ENCODE results near the gene SACM1L.

SACM1L gene

GRCh38 chr3:45790596-45790995 lies 101.4 kb downstream of the SACM1L start:
- no peaks in the 10 kb centered on the region for H3K9me3 ChIP-seq
- no peaks in the 10 kb centered on the region for H3K4me1 ChIP-seq
- no peak for DNase-seq
- no peaks in the 10 kb centered on the region for H3K36me3 ChIP-seq
- no peak for TF ChIP-seq CTCF (IDR thresholded peaks at IDR 0.05; ENCODE audit: low read depth, low read length)
- H3K27me3 ChIP-seq: peaks cover 6% of the 10 kb centered on the region; the same call in 1 of the 2 replicates
- H3K4me3 ChIP-seq (ENCODE audit: low read depth, low read length): no peak overlapping the region

GRCh38 chr3:45792036-45792435 lies 102.8 kb downstream of the SACM1L start:
- no peaks in the 10 kb centered on the region for H3K4me1 ChIP-seq
- H3K27me3 ChIP-seq: peaks cover 20% of the 10 kb centered on the region
- no peaks in the 10 kb centered on the region for H3K36me3 ChIP-seq
- no peak for TF ChIP-seq CTCF (IDR thresholded peaks at IDR 0.05; ENCODE audit: low read depth, low read length)
- H3K4me3 ChIP-seq (ENCODE audit: low read depth, low read length): no peak overlapping the region
- DNase-seq: no peak
- H3K9me3 ChIP-seq: no peaks in the 10 kb centered on the region

GRCh38 chr3:45792516-45793172 lies 103.4 kb downstream of the SACM1L start:
- no peak for TF ChIP-seq CTCF (IDR thresholded peaks at IDR 0.05; ENCODE audit: low read depth, low read length)
- no peaks in the 10 kb centered on the region for H3K9me3 ChIP-seq
- peaks cover 22% of the 10 kb centered on the region for H3K27me3 ChIP-seq
- H3K4me1 ChIP-seq: no peaks in the 10 kb centered on the region
- no peak overlapping the region for H3K4me3 ChIP-seq (ENCODE audit: low read depth, low read length)
- H3K36me3 ChIP-seq: no peaks in the 10 kb centered on the region
- DNase-seq: no peak

- no peak for DNase-seq
- Histone ChIP-seq H3K4me3 (ENCODE audit: low read depth, low read length) (no peak overlapping the region), H3K36me3 (no peaks in the 10 kb centered on the region), H3K4me1 (no peaks in the 10 kb centered on the region), H3K27me3 (peaks cover 22% of the 10 kb centered on the region), H3K9me3 (no peaks in the 10 kb centered on the region)
- no peak for TF ChIP-seq CTCF (IDR thresholded peaks at IDR 0.05; ENCODE audit: low read depth, low read length)
Measured at GRCh38 chr3:45793482-45794176, 104.4 kb downstream of the SACM1L start.

DNA sequence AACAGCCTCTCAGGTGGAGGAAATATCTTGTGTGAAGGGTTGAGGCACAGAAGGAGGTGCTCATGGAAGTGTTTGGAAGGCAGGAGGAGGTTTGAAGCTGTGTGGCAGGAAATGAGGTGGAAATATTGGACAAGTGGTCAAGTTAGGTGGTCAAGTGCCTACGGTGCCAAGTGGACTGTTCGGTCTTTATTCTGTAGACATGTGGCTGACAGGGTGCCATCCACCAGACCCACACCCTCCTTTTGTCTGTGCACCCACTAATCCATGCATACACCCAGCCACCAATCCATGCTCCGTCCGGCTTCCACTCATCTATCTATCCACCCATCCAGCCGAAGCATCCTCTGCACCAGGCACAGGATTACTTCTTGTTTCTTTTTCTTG lies 105.0 kb downstream of the SACM1L start:
- no peaks in the 10 kb centered on the region for H3K9me3 ChIP-seq
- peaks cover 22% of the 10 kb centered on the region for H3K27me3 ChIP-seq
- H3K4me3 ChIP-seq (ENCODE audit: low read depth, low read length): no peak overlapping the region
- H3K4me1 ChIP-seq: no peaks in the 10 kb centered on the region
- no peak for TF ChIP-seq CTCF (IDR thresholded peaks at IDR 0.05; ENCODE audit: low read depth, low read length)
- no peaks in the 10 kb centered on the region for H3K36me3 ChIP-seq
- no peak for DNase-seq

DNA sequence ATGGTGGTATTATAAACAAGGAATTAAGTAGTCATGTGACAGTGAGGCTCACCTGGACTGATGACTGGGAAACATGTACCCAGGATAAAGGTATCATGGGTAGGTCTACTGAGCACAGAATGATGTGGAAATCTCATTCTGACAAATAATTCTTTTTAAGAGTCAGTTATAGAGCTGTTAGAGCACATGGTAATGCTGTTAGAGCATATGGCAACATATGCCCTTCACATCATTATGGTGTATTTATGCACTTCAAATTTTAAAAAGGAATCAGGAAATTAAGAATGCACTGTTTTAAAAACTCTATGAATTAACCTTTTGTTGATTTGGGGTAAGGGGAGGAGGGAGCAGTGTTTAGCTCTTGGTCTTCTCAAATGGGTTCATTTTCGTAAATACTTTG lies 105.5 kb downstream of the SACM1L start:
- Histone ChIP-seq H3K9me3 (no peaks in the 10 kb centered on the region), H3K27me3 (peaks cover 22% of the 10 kb centered on the region), H3K36me3 (no peaks in the 10 kb centered on the region), H3K4me3 (ENCODE audit: low read depth, low read length) (no peak overlapping the region), H3K4me1 (no peaks in the 10 kb centered on the region)
- DNase-seq: no peak
- no peak for TF ChIP-seq CTCF (IDR thresholded peaks at IDR 0.05; ENCODE audit: low read depth, low read length)

Data from BE2C (cell line).